ENCODE measurements around the gene FYCO1. TPM values are rescaled to one million over a fixed set of nuclear protein-coding genes. Genes with fewer than 3 reads are reported as not detected.

FYCO1 gene
- total RNA-seq, 1 experiment from 2014 or later: 15.4 TPM

DNA sequence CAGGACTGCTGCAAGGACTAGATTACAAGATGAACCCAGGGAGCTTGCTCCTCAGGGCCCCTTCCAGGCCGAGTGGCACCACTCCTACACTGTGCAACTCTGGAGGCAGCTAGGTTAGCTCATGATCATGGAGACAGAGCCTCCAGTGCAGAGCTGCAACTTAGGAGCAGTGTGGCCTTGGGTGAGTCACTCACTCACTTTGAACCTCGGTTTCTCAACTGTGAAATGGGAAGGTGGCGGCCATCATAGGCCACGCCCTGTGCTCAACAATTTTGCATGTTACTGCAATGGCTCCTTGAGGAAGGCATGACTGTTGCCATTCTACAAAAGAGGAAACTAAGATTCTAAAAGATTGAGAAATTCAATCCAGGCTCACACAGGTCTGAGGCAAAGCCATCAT, 63.5 kb downstream of the FYCO1 start:
- no peaks in the 10 kb centered on the region for H3K9me3 ChIP-seq (ENCODE audit: low read length)
- no peaks in the 10 kb centered on the region for H3K4me1 ChIP-seq (ENCODE audit: insufficient read depth, low read length)
- no peak overlapping the region for H3K9ac ChIP-seq (ENCODE audit: low read length)
- DNase-seq (no peak), ATAC-seq (no peak)
- ChIA-PET POLR2A (ENCODE audit: unreplicated experiment) (no interaction called here), CTCF (no interaction called here)
- H3K4me2 ChIP-seq (ENCODE audit: low read length): no peak overlapping the region
- no peaks in the 10 kb centered on the region for H3K27me3 ChIP-seq (ENCODE audit: low read length)
- intact Hi-C loops (cut with micrococcal nuclease): no loop called here
- H3K27ac ChIP-seq (ENCODE audit: low read length): no peak overlapping the region
- H3K4me3 ChIP-seq (ENCODE audit: low read length): no peak overlapping the region
- TF ChIP-seq, protein P1, sequence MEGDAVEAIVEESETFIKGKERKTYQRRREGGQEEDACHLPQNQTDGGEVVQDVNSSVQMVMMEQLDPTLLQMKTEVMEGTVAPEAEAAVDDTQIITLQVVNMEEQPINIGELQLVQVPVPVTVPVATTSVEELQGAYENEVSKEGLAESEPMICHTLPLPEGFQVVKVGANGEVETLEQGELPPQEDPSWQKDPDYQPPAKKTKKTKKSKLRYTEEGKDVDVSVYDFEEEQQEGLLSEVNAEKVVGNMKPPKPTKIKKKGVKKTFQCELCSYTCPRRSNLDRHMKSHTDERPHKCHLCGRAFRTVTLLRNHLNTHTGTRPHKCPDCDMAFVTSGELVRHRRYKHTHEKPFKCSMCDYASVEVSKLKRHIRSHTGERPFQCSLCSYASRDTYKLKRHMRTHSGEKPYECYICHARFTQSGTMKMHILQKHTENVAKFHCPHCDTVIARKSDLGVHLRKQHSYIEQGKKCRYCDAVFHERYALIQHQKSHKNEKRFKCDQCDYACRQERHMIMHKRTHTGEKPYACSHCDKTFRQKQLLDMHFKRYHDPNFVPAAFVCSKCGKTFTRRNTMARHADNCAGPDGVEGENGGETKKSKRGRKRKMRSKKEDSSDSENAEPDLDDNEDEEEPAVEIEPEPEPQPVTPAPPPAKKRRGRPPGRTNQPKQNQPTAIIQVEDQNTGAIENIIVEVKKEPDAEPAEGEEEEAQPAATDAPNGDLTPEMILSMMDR (conservative IDR thresholded peaks at IDR 0.05; ENCODE audit: low read depth, low read length): no peak
- no peak for TF ChIP-seq EZH2 (IDR thresholded peaks at IDR 0.05; ENCODE audit: low read length, unreplicated experiment)
- H3F3A ChIP-seq (ENCODE audit: low read length, unreplicated experiment): no peaks in the 10 kb centered on the region
- BruUV-seq (replicated peaks): no TSS peak
- H4K20me1 ChIP-seq (ENCODE audit: low read length): no peaks in the 10 kb centered on the region
- peaks cover 31% of the 10 kb centered on the region for H3K36me3 ChIP-seq (ENCODE audit: low read depth, low read length)
- H3K79me2 ChIP-seq (ENCODE audit: low read length): no peaks in the 10 kb centered on the region
- no peaks in the 10 kb centered on the region for H3K9me2 ChIP-seq (replicated peaks; ENCODE audit: low read length)
- H2AFZ ChIP-seq (ENCODE audit: low read length): no peak overlapping the region

DNA sequence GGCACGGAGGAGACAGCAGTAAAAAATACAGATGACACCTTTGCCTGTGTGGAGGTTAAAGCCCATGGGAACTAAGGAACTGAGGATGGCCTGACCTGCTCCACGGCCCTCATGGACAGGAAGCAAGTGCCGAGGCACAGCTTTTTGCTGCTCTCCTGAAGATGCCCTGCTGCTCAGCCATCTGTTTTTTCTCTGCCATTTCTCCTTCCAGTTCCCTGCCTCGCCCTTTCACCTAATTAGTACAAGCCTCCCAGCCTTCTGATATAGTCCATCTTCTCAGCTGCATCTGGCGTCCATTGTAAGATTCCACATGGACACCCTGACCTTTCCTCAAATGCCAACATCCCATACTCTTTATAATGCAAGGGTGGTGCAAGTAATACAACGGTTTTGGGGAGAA, 64.1 kb downstream of the FYCO1 start:
- Histone ChIP-seq H3K4me3 (ENCODE audit: low read length) (no peak overlapping the region), H2AFZ (ENCODE audit: low read length) (no peak overlapping the region), H3K36me3 (ENCODE audit: low read depth, low read length) (peaks cover 32% of the 10 kb centered on the region), H3K9ac (ENCODE audit: low read length) (no peak overlapping the region), H3K4me1 (ENCODE audit: insufficient read depth, low read length) (no peaks in the 10 kb centered on the region), H3K9me2 (replicated peaks; ENCODE audit: low read length) (no peaks in the 10 kb centered on the region), H3K9me3 (ENCODE audit: low read length) (no peaks in the 10 kb centered on the region), H3K27ac (ENCODE audit: low read length) (no peak overlapping the region), H3F3A (ENCODE audit: low read length, unreplicated experiment) (no peaks in the 10 kb centered on the region), H3K27me3 (ENCODE audit: low read length) (no peaks in the 10 kb centered on the region), H3K4me2 (ENCODE audit: low read length) (no peak overlapping the region), H3K79me2 (ENCODE audit: low read length) (no peaks in the 10 kb centered on the region), H4K20me1 (ENCODE audit: low read length) (no peaks in the 10 kb centered on the region)
- TF ChIP-seq, protein P1 (conservative IDR thresholded peaks at IDR 0.05; ENCODE audit: low read depth, low read length): no peak
- TF ChIP-seq EZH2 (IDR thresholded peaks at IDR 0.05; ENCODE audit: low read length, unreplicated experiment) (no peak), EZH2phosphoT487 (IDR thresholded peaks at IDR 0.05; ENCODE audit: borderline replicate concordance, low read length) (no peak)
- ATAC-seq: no peak
- no TSS peak for BruUV-seq (replicated peaks)
- ChIA-PET POLR2A (ENCODE audit: unreplicated experiment) (no interaction called here), CTCF (no interaction called here)
- no peak for DNase-seq
- intact Hi-C loops (cut with micrococcal nuclease): no loop called here

DNA sequence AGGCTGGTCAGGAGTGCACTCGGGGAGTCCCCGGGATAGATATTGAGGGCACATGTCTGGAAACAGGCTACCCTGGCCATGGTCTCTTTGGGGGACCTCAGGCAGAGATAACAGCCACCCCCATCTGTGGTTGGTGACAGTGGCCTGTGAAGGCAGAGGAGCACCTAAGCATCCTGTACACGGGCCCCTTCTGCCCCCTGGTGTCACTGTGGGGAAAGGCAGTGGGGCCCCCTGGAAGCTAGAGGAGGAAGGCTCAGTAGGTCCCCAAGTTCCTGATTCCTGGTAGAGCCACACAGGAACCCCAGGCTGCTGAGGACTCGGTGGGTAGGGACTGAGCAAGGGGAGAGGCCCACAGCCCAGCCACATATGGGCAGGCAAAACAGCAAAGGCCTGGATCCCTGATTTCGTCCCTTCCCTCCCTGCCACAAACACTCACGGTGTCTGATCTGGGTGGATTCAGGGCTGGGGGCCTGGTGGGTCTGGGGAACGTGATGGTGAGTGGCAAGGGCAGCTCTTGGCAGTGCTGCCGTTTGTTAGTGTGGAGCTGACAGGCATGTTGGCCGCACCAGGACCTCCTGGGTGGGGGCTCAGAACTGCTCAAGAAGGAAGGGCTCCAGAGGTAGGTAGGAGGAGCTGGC, 66.5 kb downstream of the FYCO1 start:
- Histone ChIP-seq H3K9ac (ENCODE audit: low read length) (no peak overlapping the region), H3K9me3 (ENCODE audit: low read length) (no peaks in the 10 kb centered on the region), H4K20me1 (ENCODE audit: low read length) (no peaks in the 10 kb centered on the region), H3K9me2 (replicated peaks; ENCODE audit: low read length) (no peaks in the 10 kb centered on the region), H2AFZ (ENCODE audit: low read length) (no peak overlapping the region), H3K27me3 (ENCODE audit: low read length) (no peaks in the 10 kb centered on the region), H3K79me2 (ENCODE audit: low read length) (no peaks in the 10 kb centered on the region), H3K36me3 (ENCODE audit: low read depth, low read length) (peaks cover 26% of the 10 kb centered on the region; the same call in 1 of the 2 replicates), H3F3A (ENCODE audit: low read length, unreplicated experiment) (no peaks in the 10 kb centered on the region), H3K4me3 (ENCODE audit: low read length) (no peak overlapping the region), H3K27ac (ENCODE audit: low read length) (no peak overlapping the region), H3K4me1 (ENCODE audit: insufficient read depth, low read length) (no peaks in the 10 kb centered on the region), H3K4me2 (ENCODE audit: low read length) (no peak overlapping the region)
- ChIA-PET POLR2A (ENCODE audit: unreplicated experiment) (interaction anchor here (0.5 kb wide), 1 partner anchor 168 kb away, joined by 11 read pairs; no protein-coding TSS in a partner anchor), CTCF (interaction anchor here (0.6 to 1.0 kb wide), 3 partner anchors 96 to 168 kb away, joined by 4 to 7 read pairs (median 5); no protein-coding TSS in a partner anchor)
- peak; percentile 94 for ATAC-seq
- intact Hi-C loops (cut with micrococcal nuclease): loop anchor here (1.0 kb wide), 2 partner anchors 85 to 168 kb away; no protein-coding TSS in a partner anchor
- BruUV-seq (replicated peaks): no TSS peak
- TF ChIP-seq EZH2 (IDR thresholded peaks at IDR 0.05; ENCODE audit: low read length, unreplicated experiment) (no peak), EZH2phosphoT487 (IDR thresholded peaks at IDR 0.05; ENCODE audit: borderline replicate concordance, low read length) (no peak)
- TF ChIP-seq, protein P1 (conservative IDR thresholded peaks at IDR 0.05; ENCODE audit: low read depth, low read length): peak; percentile 92
- peak; percentile 69 for DNase-seq

All from PC-3 (cell line).